ENCODE results near the gene CDH10. TPM values are rescaled to one million over a fixed set of nuclear protein-coding genes. Genes with fewer than 3 reads are reported as not detected.

Gene CDH10
- total and polyA plus RNA-seq, 2 donors (not counting 1 experiment from before 2014, with no cell fraction given): not detected

- Histone ChIP-seq H3K79me2 (ENCODE audit: control insufficient read depth, insufficient read depth, low read length) (no peaks in the 10 kb centered on the region), H3K36me3 (replicated peaks in 1 of 2; ENCODE audit: control extremely low read depth in 1 of 2, control insufficient read depth in 1 of 2, extremely low read depth in 1 of 2, insufficient read depth in 2 of 2, low read length in 1 of 2) (no peaks in the 10 kb centered on the region), H3K9me3 (ENCODE audit: control extremely low read depth in 1 of 3, control insufficient read depth in 2 of 3, insufficient read depth in 1 of 3, low read length in 2 of 3) (no peaks in the 10 kb centered on the region), H3K4me1 (ENCODE audit: control insufficient read depth in 2 of 2, insufficient read depth in 2 of 2, low read length in 2 of 2) (no peaks in the 10 kb centered on the region), H2AFZ (ENCODE audit: insufficient read depth, low read depth, low read length, poor library complexity, severe bottlenecking) (no peak overlapping the region), H3K4me2 (replicated peaks; ENCODE audit: low read depth, low read length, poor library complexity, severe bottlenecking) (no peak overlapping the region), H3K9ac (ENCODE audit: low read length) (no peak overlapping the region), H3K27me3 (replicated peaks in 1 of 4; ENCODE audit: control extremely low read depth in 1 of 4, control insufficient read depth in 3 of 4, insufficient read depth in 4 of 4, low read length in 3 of 4) (no peaks in the 10 kb centered on the region), H3K27ac (ENCODE audit: low read length in 2 of 2) (no peak overlapping the region), H3K4me3 (ENCODE audit: control extremely low read depth in 1 of 5, extremely low read depth in 1 of 5, insufficient read depth in 1 of 5, low read depth in 2 of 5, low read length in 4 of 5) (no peak overlapping the region), H4K20me1 (ENCODE audit: control insufficient read depth, insufficient read depth, low read length, poor library complexity, severe bottlenecking) (no peaks in the 10 kb centered on the region)
- Mint-ChIP-seq H3K27ac (no peak overlapping the region), H3K27me3 (no peaks in the 10 kb centered on the region), H3K4me1 (no peaks in the 10 kb centered on the region), H3K9me3 (ENCODE audit: insufficient read depth) (no peaks in the 10 kb centered on the region), H3K4me3 (no peak overlapping the region)
- intact Hi-C loops (cut with micrococcal nuclease): no loop called here
- DNase-seq (peak; percentile 3), ATAC-seq (ENCODE audit: low read depth) (no peak)
- no CpG with 5 or more reads among the region's 4 CpGs for WGBS (ENCODE audit: insufficient coverage)
- TF ChIP-seq EZH2 (IDR thresholded peaks at IDR 0.05; ENCODE audit: borderline replicate concordance, insufficient read depth, low read depth, low read length, poor library complexity, severe bottlenecking) (no peak), CTCF (IDR thresholded peaks at IDR 0.05) (peak; percentile 72)
- POLR2A ChIA-PET: no interaction called here
- CTCF ChIA-PET: interaction anchor here (1.2 kb wide), 1 partner anchor 9 kb away, joined by 3 read pairs; no protein-coding TSS in a partner anchor
Observed at GRCh38 chr5:24633715-24634325, 11.0 kb downstream of the CDH10 start.

DNA sequence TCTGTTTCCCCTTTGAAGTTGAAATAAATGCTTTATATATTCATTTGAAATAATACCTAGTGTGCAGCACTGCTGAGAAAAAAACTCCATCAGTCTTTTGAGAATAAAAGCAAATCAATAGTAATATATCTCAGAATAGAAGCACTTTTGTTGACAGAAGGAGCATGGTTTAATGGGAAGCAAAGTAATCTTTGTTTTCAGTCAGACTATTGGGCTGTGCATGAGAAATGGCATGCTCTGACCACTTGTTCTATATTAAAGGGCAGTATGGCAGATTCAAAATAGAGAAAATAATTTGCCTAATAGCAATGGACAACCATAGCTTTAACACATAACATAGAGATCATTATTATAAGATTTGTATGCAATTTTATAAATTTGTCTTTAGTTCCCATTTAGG, 12.4 kb downstream of the CDH10 start:
- ATAC-seq (ENCODE audit: low read depth): no peak
- ChIA-PET CTCF (no interaction called here), POLR2A (no interaction called here)
- intact Hi-C loops (cut with micrococcal nuclease): no loop called here
- no peaks in the 10 kb centered on the region for H3K4me1 ChIP-seq (ENCODE audit: control insufficient read depth in 2 of 2, insufficient read depth in 2 of 2, low read length in 2 of 2)
- H3K27ac Mint-ChIP-seq: no peak overlapping the region
- H3K4me3 ChIP-seq (ENCODE audit: control extremely low read depth in 1 of 5, extremely low read depth in 1 of 5, insufficient read depth in 1 of 5, low read depth in 2 of 5, low read length in 4 of 5): no peak overlapping the region
- H3K27me3 ChIP-seq (replicated peaks in 1 of 4; ENCODE audit: control extremely low read depth in 1 of 4, control insufficient read depth in 3 of 4, insufficient read depth in 4 of 4, low read length in 3 of 4): no peaks in the 10 kb centered on the region
- H3K9ac ChIP-seq (ENCODE audit: low read length): no peak overlapping the region
- no peaks in the 10 kb centered on the region for H3K9me3 ChIP-seq (ENCODE audit: control extremely low read depth in 1 of 3, control insufficient read depth in 2 of 3, insufficient read depth in 1 of 3, low read length in 2 of 3)
- no peak overlapping the region for H3K27ac ChIP-seq (ENCODE audit: low read length in 2 of 2)
- H3K79me2 ChIP-seq (ENCODE audit: control insufficient read depth, insufficient read depth, low read length): no peaks in the 10 kb centered on the region
- no peaks in the 10 kb centered on the region for H3K9me3 Mint-ChIP-seq (ENCODE audit: insufficient read depth)
- no peak for TF ChIP-seq EZH2 (IDR thresholded peaks at IDR 0.05; ENCODE audit: borderline replicate concordance, insufficient read depth, low read depth, low read length, poor library complexity, severe bottlenecking)
- no peak for TF ChIP-seq CTCF (IDR thresholded peaks at IDR 0.05)
- no peak overlapping the region for H3K4me2 ChIP-seq (replicated peaks; ENCODE audit: low read depth, low read length, poor library complexity, severe bottlenecking)
- H3K4me1 Mint-ChIP-seq: no peaks in the 10 kb centered on the region
- no peaks in the 10 kb centered on the region for H3K36me3 ChIP-seq (replicated peaks in 1 of 2; ENCODE audit: control extremely low read depth in 1 of 2, control insufficient read depth in 1 of 2, extremely low read depth in 1 of 2, insufficient read depth in 2 of 2, low read length in 1 of 2)
- no peaks in the 10 kb centered on the region for H3K27me3 Mint-ChIP-seq
- no peak for DNase-seq
- H2AFZ ChIP-seq (ENCODE audit: insufficient read depth, low read depth, low read length, poor library complexity, severe bottlenecking): no peak overlapping the region
- H4K20me1 ChIP-seq (ENCODE audit: control insufficient read depth, insufficient read depth, low read length, poor library complexity, severe bottlenecking): no peaks in the 10 kb centered on the region
- no peak overlapping the region for H3K4me3 Mint-ChIP-seq

All from B cell (primary cell).